T-helper 1 cell treated with Interleukin-12 subunit alpha and Interleukin-12 subunit beta and Interleukin-4 antibody, amounts not matched to agents 30 ng/mL and 1 ng/mL, for 36 hours (primary cell): Measurements from ENCODE around the gene SASH3. TPM values are rescaled to one million over a fixed set of nuclear protein-coding genes. Genes with fewer than 3 reads are reported as not detected.
"Not testable (repeated sequence)": the region's sequence is repeated elsewhere in the genome, so short reads cannot be mapped to it uniquely, and the experiment has no call there.

Source experiments
- intact Hi-C: fragments of 100-400 bp; cut with micrococcal nuclease; formaldehyde crosslinking; loops from one replicate; pipeline ENCODE4 v1.15.1; 2024
- total RNA-seq: library from RNA; stranded (reverse); gene quantifications from 2 replicates; pipeline ENCODE4 v1.2.3, GENCODE V29; 2022

The SASH3 gene
- 301 and 308 TPM in 2 replicates for total RNA-seq

GRCh38 chrX:129779747-129780146, at the start of gene SASH3:
SASH3 (plus strand) TSS chrX:129779949; CDS start chrX:129780098, 149 bp downstream.
- intact Hi-C loops = loop anchor here (2.0 to 5.0 kb wide), 6 partner anchors 102 to 488 kb away; partner anchors contain the start of genes BCORL1, RAB33A and ZNF280C

DNA sequence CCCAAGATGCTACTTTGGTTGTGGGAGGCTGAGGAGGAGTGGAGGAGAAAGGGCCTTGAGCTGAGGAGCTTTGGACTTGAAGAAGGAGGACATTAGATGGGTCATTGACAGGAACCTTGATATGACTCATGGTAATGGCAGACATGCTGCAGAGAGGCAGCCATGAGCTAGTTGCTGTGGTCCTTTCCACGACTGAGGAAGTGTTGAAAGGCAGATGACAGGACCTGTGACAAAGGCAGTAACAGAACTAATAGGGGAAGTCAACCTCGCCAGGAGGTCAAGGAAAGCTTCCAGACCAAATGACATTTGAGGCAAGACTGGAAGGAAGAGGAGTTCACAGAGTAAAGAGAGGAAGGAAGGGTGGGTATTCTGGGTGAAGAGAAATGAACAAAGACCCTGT, 48.5 kb upstream of the SASH3 start:
- intact Hi-C loops = no loop called here

DNA sequence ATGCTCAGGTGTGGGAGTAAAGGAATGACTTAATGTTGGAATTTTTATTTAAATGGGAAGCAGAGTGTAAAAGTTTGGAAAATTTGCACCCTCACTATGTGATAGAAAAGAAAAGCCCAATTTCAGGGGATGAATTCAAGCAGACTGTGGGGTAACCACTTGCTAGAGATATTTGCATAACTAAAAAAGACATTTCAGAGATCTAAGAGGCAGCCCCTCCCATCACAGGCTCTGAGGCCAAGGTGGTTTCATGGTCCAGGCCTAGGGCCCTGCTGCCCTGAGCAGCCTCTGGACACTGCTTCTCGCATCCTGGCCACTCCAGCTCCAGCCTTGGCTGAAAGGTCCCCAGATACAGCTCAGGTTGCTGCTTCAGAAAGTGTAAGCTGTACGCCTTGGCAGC, 46.9 kb upstream of the SASH3 start:
- intact Hi-C loops = no loop called here

DNA sequence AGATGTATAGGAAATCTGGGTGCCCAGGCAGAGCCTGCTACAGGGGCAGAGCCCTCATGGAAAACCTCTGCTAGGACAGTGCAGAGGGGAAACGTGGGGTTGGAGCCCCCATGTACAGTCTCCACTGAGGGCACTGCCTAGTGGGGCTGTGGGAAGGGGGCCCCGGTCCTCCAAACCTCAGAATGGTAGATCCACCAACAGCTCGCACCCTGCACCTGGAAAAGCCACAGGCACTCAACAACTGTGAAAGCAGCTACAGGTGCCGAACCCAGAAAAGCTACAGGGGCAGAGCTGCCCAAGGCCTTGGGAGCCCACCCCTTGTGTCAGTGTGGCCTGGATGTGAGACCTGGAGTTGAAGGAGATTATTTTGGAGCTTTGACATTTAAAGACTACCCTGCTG, 46.4 kb upstream of the SASH3 start:
- intact Hi-C loops = no loop called here

GRCh38 chrX:129736491-129736890, 43.3 kb upstream of the SASH3 start:
- intact Hi-C loops = no loop called here

- intact Hi-C loops = no loop called here
Measured at GRCh38 chrX:129737916-129738315, 41.8 kb upstream of the SASH3 start.

DNA sequence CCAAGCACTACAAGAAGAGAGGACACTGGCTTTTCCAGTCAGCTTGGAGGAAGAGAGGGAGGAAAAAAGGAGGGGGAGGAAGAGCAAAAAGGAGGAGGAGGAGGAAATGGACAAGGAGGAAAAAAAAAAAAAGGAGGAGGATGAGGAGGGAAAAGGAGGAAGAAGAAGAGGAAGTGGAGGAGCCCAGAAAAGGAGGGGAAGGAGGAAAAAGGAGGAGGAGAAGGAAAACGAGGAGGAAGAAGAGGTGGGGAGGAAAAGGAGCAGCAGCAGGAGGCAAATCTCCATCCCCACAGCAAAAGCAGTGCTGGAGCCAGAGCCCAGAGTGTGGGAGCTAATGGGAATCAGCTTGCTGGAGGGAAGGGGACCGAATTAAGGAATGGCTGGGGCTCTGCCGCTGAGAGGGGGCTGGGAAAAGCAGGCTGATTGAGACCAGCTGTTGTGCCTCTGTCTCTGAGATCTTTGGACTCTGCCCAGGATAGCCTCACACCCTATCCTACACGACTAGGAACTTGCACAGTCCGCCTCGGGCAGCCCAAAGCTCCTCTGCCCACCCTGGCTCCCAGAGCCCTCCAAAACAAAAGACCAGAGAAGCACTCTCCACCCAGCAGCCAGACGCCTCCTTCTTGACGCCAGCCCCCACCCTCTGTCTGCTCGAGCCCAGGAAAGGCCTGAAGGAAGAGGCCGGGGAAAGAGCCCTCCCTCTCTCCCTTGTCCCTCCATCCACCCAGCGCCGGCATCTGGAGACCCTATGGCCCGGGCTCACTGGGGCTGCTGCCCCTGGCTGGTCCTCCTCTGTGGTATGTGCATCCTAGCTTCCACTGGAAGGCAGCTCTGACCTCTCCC, 41.1 kb upstream of the SASH3 start, which contains the start of gene XPNPEP2:
Gene XPNPEP2 (plus strand): TSS at position 514 of the 843 bp plus-strand sequence. CDS start 235 bp downstream, at position 749.
- intact Hi-C loops = no loop called here

DNA sequence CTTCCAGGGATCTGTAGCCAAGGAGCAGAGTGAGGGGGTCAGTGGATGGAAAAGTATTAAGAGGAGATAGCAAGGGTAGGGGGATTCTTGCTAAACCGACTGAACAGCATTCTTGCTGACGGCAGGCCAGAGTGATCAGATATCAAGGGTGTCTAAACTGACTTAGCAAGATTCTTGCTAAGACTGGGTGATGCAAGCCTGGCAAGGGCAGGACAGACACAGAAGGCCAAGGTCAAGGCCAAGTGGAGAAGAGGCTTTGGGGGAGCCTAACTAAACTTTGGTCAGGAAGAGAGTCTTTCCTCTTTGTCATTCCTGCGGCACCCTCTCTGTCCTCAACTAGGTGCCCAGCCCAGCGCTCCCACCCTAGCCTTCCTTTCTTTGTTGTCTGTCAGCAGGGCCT, 40.2 kb upstream of the SASH3 start:
- intact Hi-C loops = no loop called here

DNA sequence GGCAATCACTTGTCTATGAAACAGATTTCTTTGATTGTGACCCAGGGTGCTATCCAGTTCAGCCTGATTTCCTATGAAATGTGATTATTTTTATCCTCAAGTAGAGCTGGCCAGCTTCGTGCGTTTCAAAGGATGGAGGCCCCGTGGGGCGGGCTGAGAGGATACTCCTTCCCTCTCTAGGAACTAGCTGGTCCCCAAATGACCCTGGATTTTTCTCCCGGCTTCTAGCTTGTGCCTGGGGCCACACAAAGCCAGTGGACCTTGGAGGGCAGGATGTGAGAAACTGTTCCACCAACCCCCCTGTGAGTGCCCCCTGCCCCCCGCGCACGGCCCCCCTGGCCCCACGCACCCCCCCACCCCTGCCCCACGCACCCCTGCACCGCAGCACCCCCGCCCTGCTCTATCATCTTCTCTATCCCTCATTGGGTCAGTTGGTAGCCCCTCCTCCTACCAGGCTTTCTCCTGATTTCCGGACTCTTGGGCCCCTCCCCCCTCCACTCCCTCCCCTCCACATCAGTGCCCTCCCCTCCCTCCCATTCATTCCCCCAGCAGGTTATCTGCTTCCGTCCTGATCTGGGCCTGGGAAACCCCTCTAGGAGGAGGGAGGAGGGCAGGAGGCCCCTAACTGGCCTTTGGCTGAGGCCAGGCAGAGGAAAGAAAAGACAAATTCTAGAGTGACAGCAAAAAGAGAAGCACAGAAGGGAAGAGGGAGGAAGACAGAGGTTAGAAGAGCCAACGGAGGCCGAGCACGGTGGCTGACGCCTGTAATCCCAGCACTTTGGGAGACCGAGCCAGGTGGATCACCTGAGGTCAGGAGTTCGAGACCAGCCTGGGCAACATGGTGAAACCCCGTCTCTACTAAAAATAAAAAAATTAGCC, 37.6 kb upstream of the SASH3 start:
- intact Hi-C loops = no loop called here

- intact Hi-C loops = not testable (repeated sequence)
Measured at GRCh38 chrX:129742759-129743152, 37.0 kb upstream of the SASH3 start.

GRCh38 chrX:129743821-129744220, 35.9 kb upstream of the SASH3 start:
- intact Hi-C loops = no loop called here

DNA sequence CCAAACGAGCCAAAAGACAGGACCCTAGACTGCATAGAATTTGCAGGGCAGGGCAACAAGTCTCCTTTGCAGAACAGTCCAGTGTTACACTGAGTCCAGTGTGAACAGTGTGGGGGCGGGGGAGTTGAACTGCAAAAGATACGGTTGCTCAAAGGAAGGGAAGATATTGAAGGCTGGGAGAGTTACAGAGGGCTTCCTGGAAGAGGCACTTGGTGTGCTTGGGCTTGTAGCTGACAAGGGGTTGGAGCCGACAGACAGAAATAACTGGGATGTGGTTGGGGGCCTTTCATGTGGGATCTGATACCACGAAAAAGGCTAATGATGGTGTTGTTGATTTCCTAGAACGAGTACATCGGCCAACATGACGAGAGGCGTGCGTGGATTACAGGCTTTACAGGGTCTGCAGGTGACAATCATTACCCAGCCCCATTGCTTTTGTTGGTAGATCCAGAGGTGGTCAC, 34.9 kb upstream of the SASH3 start:
- intact Hi-C loops = loop anchor here (1.0 kb wide), 2 partner anchors 9 to 36 kb away; no protein-coding TSS in a partner anchor

GRCh38 chrX:129746557-129747470, 32.9 kb upstream of the SASH3 start:
- intact Hi-C loops = no loop called here

GRCh38 chrX:129747533-129747932, 32.2 kb upstream of the SASH3 start:
- intact Hi-C loops = no loop called here

- intact Hi-C loops = no loop called here
Measured at GRCh38 chrX:129748305-129748704, 31.4 kb upstream of the SASH3 start.

- intact Hi-C loops = no loop called here
Measured at GRCh38 chrX:129749069-129749468, 30.7 kb upstream of the SASH3 start.

DNA sequence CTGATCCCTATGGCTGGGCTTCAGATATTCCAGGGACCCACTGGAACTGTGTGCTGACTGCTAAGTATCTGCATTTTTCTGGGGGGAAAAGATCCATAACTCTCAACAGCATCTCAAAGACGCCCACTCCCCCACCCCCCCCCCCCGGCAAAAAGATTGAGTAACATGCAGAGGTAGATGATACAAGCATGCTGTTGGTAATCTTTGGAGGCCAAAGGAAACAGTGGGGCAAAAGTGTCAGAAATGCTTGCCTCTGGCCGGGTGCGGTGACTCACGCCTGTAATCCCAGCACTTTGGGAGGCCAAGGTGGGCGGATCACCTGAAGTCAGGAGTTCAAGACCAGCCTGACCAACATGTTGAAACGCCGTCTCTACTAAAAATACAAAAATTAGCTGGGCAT, 28.8 kb upstream of the SASH3 start:
- intact Hi-C loops = no loop called here

- intact Hi-C loops = loop anchor here (1.0 to 5.0 kb wide), 3 partner anchors 9 to 147 kb away; no protein-coding TSS in a partner anchor
Measured at GRCh38 chrX:129754056-129755024, 25.4 kb upstream of the SASH3 start.
